ENCODE measurements around the gene GCK. TPM values are rescaled to one million over a fixed set of nuclear protein-coding genes. Genes with fewer than 3 reads are reported as not detected.

Gene GCK
- total RNA-seq, 2 donors from 2014 or later = 1.3 to 2.1 TPM

GRCh38 chr7:44136731-44137130 is 52.5 kb downstream of the GCK start:
- Histone ChIP-seq H3K4me1 (no peaks in the 10 kb centered on the region), H3K9me3 (no peaks in the 10 kb centered on the region), H3K36me3 (replicated peaks in 1 of 2; ENCODE audit: insufficient read depth in 1 of 2, low read depth in 2 of 2) (no peaks in the 10 kb centered on the region), H3K27ac (no peak overlapping the region), H3K4me3 (no peak overlapping the region), H3K27me3 (no peaks in the 10 kb centered on the region)
- DNase-seq = no peak
- no peak for ATAC-seq
- TF ChIP-seq CTCF (IDR thresholded peaks at IDR 0.05) (no peak), POLR2A (IDR thresholded peaks at IDR 0.05) (no peak)
- WGBS, 2 donors = 65 to 72% methylated on average over 5 of the region's 5 CpGs
- intact Hi-C loops (cut with DNase I) = no loop called here

GRCh38 chr7:44134943-44135628 is 54.2 kb downstream of the GCK start:
- TF ChIP-seq CTCF (IDR thresholded peaks at IDR 0.05) (no peak), POLR2A (IDR thresholded peaks at IDR 0.05) (no peak)
- WGBS, 2 donors = 94 to 95% methylated on average over 4 of the region's 4 CpGs
- H3K27me3 ChIP-seq = no peaks in the 10 kb centered on the region
- no peaks in the 10 kb centered on the region for H3K4me1 ChIP-seq
- no peak overlapping the region for H3K4me3 ChIP-seq
- intact Hi-C loops (cut with DNase I) = no loop called here
- H3K9me3 ChIP-seq = no peaks in the 10 kb centered on the region
- H3K27ac ChIP-seq = no peak overlapping the region
- no peaks in the 10 kb centered on the region for H3K36me3 ChIP-seq (replicated peaks in 1 of 2; ENCODE audit: insufficient read depth in 1 of 2, low read depth in 2 of 2)
- ATAC-seq = no peak
- peak in 1 of 4 donors; percentile 38 for DNase-seq

- Histone ChIP-seq H3K9me3 (no peaks in the 10 kb centered on the region), H3K27me3 (no peaks in the 10 kb centered on the region), H3K4me1 (no peaks in the 10 kb centered on the region), H3K4me3 (no peak overlapping the region), H3K27ac (no peak overlapping the region), H3K36me3 (replicated peaks in 1 of 2; ENCODE audit: insufficient read depth in 1 of 2, low read depth in 2 of 2) (no peaks in the 10 kb centered on the region)
- DNase-seq = no peak
- TF ChIP-seq POLR2A (IDR thresholded peaks at IDR 0.05) (no peak), CTCF (IDR thresholded peaks at IDR 0.05) (no peak)
- intact Hi-C loops (cut with DNase I) = no loop called here
- 80 to 83% methylated on average over 3 of the region's 3 CpGs for whole genome bisulfite sequencing, 2 donors
- no peak for ATAC-seq
Measured at GRCh38 chr7:44133295-44133694, 55.9 kb downstream of the GCK start.

- no peaks in the 10 kb centered on the region for H3K4me1 ChIP-seq
- H3K9me3 ChIP-seq = no peaks in the 10 kb centered on the region
- no peaks in the 10 kb centered on the region for H3K27me3 ChIP-seq
- DNase-seq (no peak), ATAC-seq (no peak)
- intact Hi-C loops (cut with DNase I) = no loop called here
- TF ChIP-seq POLR2A (IDR thresholded peaks at IDR 0.05) (no peak), CTCF (IDR thresholded peaks at IDR 0.05) (no peak)
- no peak overlapping the region for H3K27ac ChIP-seq
- no peak overlapping the region for H3K4me3 ChIP-seq
- H3K36me3 ChIP-seq (replicated peaks in 1 of 2; ENCODE audit: insufficient read depth in 1 of 2, low read depth in 2 of 2) = no peaks in the 10 kb centered on the region
- WGBS, 2 donors = 68 to 94% methylated on average over 2 of the region's 2 CpGs
Measured at GRCh38 chr7:44132039-44132438, 57.2 kb downstream of the GCK start.
